ENCODE results near the gene BTNL8.

The BTNL8 gene

DNA sequence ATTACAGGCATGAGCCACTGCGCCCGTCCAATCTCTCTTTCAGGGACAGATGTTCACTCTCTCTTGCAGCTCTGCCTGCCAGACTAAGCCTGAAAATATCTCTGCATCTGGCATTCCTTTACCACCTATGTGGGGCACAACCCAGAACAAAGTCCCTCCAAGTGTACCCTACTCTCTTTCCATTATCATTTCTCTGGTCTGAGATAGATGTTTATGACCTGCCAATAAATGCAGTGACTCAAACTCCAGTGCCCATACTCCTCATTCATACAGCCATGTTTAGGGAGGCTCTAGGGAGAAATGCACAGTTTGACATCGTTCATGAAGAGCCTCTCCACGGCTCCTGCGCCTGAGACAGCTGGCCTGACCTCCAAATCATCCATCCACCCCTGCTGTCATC, 89.6 kb downstream of the BTNL8 start, which contains the start of gene BTNL3:
Gene BTNL3 (plus strand): TSS at position 255 of the 400 bp plus-strand sequence. CDS start 183 bp downstream, outside the sequence.
- TF ChIP-seq, protein P1, sequence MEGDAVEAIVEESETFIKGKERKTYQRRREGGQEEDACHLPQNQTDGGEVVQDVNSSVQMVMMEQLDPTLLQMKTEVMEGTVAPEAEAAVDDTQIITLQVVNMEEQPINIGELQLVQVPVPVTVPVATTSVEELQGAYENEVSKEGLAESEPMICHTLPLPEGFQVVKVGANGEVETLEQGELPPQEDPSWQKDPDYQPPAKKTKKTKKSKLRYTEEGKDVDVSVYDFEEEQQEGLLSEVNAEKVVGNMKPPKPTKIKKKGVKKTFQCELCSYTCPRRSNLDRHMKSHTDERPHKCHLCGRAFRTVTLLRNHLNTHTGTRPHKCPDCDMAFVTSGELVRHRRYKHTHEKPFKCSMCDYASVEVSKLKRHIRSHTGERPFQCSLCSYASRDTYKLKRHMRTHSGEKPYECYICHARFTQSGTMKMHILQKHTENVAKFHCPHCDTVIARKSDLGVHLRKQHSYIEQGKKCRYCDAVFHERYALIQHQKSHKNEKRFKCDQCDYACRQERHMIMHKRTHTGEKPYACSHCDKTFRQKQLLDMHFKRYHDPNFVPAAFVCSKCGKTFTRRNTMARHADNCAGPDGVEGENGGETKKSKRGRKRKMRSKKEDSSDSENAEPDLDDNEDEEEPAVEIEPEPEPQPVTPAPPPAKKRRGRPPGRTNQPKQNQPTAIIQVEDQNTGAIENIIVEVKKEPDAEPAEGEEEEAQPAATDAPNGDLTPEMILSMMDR (IDR thresholded peaks at IDR 0.05; ENCODE audit: low read depth, low read length) = no peak
- H3K4me3 ChIP-seq (ENCODE audit: low read depth, low read length) = no peak within 1 kb of the TSS
- DNase-seq (ENCODE audit: low read depth, low spot score) = no peak
- in situ Hi-C loops (cut with HindIII; ENCODE audit: low sequenced_read_pairs) = no loop called here

DNA sequence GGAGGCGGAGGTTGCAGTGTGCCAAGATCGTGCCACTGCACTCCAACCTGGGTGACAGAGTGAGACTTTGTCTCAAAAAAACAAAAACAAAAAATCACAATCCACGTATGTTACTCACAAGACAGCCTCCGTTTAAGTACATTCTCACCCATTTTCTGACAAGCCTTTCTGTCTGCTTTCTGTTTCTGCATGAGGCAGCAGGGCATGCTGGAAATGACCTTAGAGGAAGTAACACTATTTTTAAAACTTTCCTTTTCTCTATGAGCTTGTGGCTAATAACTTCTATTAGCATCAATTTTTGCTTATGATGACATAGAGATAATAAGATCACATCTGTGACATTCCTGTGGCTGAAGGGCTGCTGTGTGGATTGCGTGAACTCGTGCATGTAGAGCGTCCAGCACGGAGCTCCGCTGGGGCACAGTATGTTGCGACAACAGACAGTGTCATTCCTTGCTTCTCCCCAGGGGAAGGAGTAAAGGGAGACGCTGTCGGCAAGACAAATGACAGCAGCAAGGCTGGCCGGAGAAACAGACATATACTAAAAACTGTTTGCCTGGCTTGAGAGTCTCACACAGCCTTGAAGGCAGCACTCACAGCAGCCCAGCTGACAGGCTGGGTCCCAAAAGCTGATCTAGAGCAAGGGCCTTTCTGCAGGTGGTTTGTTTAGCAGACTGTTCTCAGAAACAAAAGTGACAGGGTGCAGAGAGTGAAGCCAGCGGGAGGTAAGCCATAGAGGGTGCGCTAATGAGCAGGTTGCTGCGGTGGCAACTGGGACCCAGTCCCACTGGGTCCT, 91.3 kb downstream of the BTNL8 start:
- in situ Hi-C loops (cut with HindIII; ENCODE audit: low sequenced_read_pairs) = no loop called here
- no peak overlapping the region for H3K4me3 ChIP-seq (ENCODE audit: low read depth, low read length)
- DNase-seq (ENCODE audit: low read depth, low spot score) = no peak
- TF ChIP-seq, protein P1 (IDR thresholded peaks at IDR 0.05; ENCODE audit: low read depth, low read length) = no peak

DNA sequence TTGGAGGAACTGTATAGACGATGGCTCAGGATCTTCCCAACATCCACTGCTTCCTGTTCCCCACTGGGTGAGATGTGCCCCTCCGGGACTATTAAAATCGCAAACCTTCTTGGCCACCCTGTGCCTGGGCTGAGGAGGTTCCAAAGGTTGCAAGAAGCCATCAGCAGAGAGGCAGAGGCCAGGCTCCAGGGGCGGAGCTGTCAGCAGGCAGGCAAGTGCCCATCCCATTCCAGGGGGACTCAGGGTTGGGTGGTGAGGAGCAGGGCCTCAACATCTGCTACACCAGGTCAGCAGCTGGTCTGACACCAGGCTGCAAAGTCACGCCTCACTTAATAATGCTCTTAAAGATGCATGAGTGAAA, 91.9 kb downstream of the BTNL8 start:
- in situ Hi-C loops (cut with HindIII; ENCODE audit: low sequenced_read_pairs) = no loop called here
- no peak overlapping the region for H3K4me3 ChIP-seq (ENCODE audit: low read depth, low read length)
- no peak for DNase-seq (ENCODE audit: low read depth, low spot score)
- TF ChIP-seq, protein P1 (IDR thresholded peaks at IDR 0.05; ENCODE audit: low read depth, low read length) = no peak
